Measurements from ENCODE around the gene CLIC4.
"Not testable (repeated sequence)": the region's sequence is repeated elsewhere in the genome, so short reads cannot be mapped to it uniquely, and the experiment has no call there.

The CLIC4 gene

DNA sequence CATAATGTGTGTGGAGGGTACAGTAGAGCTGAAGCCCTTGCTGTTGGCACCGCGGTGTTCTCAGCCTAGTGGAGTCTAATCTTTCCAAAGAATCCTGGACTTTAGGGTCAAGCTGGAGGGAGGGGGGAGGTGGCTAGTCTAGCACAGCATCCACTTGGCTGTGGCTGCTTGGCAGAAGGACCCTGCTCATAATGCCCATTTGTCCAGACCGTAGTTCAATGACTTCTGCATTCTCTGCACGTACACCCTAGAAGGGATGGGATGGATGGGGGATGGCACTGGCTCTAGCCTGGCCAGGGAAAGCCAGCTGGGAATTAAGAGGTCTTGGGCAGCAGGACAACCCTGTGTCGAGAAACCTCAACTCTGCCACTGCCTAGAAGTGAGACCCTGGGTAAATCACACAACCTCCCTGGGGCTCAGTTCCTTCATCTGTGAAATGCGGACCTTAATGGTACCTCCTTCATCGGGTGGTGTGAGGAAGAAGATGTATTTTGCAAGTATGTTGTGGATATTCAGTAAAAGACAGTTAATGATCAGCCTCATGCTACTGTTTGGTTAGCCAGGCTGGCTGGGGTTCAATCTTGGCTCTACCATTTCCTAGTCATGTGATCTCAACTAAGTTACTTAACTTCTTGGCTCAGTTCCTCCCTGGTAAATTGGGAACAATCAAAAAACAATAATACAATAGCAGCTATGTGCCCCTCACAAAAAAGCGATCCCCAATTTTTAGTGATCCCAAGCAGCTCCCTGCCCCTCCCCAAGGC lies 27.2 kb upstream of the CLIC4 start:
- no peak for DNase-seq (ENCODE audit: low read depth)

DNA sequence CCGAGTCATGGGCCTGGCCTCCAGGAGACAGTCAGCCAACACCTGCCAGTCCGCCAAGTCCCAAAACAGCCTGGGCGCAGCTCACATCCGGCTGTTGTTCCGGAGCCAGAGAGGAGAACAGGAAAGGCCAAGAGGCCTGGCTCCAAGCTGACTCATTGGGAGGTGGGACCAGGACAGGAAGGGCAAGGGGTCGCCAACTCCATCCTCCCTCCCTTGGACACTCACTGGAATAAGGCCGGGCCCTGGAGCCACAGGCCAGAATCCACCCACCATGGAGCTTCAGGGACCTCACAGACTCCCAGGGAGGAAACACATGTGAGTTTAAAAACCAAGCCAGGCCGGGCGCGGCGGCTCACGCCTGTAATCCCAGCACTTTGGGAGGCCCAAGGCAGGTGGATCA lies 25.1 kb upstream of the CLIC4 start:
- DNase-seq (ENCODE audit: low read depth), result no peak

DNA sequence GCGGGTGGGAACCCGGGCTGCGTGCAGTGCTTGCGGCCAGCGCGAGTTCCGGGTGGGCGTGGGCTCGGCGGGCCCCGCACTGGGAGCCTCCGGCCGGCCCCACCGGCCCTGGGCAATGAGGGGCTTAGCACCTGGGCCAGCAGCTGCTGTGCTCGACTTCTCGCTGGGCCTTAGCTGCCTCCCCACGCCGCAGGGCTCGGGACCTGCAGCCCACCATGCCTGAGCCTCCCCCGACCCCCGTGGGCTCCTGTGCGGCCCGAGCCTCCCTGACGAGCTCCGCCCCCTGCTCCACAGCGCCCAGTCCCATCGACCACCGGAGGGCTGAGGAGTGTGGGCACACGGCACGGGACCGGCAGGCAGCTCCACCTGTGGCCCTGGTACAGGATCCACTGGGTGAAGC lies 23.7 kb upstream of the CLIC4 start:
- DNase-seq (ENCODE audit: low read depth), result no peak

DNA sequence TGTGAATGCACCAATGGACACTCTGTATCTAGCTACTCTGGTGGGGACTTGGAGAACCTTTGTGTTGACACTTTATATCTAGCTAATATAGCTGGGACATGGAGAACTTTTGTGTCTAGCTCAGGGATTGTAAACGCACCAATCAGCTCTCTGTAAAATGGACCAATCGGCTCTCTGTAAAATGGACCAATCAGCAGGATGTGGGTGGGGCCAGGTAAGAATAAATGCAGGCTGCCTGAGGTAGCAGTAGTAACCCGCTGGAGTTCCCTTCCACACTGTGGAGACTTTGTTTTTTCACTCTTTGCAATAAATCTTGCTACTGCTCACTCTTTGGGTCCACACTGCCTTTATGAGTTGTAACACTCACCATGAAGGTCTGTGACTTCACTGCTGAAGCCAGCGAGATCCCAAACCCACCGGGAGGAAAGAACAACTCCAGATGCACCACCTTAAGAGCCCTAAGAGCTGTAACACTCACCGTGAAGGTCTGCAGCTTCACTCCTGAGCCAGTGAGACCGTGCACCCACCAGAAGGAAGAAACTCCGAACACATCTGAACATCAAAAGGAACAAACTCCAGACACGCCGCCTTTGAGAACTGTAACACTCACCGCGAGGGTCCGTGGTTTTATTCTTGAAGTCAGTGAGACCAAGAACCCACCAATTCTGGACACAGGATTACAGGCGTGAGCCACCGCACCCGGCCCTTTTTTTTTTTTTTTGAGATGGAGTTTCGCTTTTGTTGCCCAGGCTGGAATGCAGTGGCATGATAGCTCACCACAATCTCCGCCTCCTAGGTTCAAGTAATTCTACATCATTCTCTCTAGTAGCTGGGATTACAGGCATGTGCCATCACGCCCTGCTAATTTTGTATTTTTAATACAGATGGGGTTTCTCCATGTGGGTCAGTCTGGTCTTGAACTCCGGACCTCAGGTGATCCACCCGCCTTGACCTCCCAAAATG lies 22.9 kb upstream of the CLIC4 start:
- not testable (repeated sequence) for DNase-seq (ENCODE audit: low read depth)

DNA sequence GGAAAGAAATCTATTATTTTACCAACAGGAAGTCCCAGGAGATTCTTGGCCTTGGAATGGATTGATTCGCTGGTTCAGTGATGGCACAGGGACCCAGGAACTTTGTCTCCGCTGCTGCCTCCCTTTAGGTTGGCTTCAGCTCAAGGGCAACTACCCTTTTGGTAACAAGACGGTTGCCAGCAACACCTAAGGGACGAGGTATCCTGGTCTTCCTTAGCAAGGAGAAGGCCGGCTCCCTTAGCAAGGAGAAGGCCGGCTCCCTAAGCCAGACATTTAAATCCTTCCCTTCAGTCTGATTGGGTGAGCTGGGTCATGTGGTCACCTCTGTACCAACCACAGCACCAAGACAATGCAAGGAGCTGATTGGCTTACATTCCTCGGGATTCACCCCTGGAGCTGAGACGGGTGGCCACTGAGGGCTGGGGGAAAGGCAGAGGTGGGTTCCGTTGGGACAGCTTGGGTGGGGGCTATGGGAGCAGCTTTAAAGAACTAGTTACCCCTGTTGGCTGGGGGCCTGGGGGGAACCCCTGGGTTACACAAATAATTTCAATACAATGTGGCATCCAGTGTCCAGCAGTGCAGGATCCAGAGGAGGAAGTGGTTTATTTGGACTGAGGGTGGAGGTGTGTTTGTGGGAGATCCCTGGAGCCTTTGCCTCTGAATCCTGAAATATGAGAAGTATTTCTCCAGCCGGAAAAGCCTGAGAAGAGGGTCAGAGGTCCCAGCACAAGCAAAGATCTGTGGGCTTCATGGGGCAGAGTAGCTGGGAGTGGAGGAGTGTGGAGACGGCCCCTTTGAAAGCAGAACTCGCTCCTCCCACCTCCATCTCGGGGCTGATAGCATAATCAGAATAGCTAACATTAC lies 20.7 kb upstream of the CLIC4 start:
- DNase-seq (ENCODE audit: low read depth), result no peak

DNA sequence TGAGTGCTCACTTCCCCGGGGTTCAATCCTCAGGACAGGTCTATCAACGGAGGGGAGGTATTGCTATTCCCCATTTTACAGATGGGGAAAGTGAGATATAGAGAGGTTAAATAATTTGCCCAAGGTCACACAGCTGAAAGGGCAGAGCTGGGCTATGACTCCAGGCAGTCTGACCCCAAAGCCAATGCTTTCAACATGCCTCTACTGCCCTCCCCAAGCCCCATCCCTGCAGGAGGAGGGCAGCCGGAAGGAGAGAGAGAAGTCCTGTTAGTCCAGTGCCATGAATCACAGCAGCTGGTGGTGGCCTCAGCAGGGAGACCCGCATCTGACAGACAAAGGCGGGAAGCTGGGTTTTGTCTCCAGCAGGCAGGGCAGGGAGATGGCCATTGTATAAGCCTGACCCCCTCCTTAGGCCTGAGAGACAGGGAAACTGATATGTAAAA lies 20.0 kb upstream of the CLIC4 start:
- no peak for DNase-seq (ENCODE audit: low read depth)

DNA sequence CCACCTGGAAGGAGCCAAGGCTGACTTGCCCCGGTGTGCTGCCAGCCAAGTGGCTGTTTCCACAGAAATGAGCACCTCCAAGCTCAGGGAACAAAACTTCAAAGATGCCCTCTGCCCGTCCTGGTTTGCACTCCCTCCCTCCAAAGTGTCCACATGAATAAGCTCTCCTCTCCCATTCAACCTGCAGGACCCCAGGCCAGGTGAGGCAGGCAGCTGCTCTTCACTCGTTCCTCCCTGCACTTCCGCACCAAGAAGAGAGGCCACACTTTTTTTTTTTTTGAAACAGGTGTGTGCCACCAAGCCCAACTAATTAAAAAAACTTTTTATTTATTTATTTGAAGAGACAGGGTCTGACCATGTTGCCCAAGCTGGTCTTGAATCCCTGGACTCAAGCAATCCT lies 18.5 kb upstream of the CLIC4 start:
- no peak for DNase-seq (ENCODE audit: low read depth)

DNA sequence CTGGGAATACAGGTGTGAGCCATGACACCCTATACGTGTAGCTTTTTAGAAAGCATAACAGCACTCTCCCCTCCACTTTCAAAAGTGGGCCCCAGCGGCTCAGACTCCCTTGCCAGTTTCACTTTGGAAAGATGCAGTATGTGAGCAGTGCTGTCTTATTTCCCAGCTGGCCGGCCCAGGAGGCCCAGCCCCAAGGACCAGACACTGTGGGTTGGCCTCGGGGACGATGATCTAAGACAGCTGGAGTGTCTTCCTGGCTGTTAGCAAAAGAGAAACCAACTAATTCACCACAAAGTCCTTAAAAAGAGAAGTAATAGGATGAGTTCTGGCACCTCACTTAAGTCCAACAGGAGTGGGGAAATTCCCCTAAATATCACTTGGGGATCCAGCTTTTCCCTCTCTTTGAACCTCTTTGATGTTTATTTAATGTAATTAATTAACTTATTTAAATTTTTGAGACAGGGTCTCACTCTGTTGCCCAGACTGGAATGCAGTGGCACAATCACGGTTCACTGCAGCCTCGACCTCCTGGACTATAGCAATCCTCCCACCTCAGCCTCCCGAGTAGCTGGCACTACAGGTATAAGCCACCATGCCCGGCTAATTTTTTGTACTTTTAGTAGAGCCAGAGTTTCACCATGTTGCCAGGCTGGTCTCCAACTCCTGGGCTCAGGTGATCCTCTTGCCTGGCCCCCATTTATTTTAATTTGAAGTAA lies 17.6 kb upstream of the CLIC4 start:
- no peak for DNase-seq (ENCODE audit: low read depth)

DNA sequence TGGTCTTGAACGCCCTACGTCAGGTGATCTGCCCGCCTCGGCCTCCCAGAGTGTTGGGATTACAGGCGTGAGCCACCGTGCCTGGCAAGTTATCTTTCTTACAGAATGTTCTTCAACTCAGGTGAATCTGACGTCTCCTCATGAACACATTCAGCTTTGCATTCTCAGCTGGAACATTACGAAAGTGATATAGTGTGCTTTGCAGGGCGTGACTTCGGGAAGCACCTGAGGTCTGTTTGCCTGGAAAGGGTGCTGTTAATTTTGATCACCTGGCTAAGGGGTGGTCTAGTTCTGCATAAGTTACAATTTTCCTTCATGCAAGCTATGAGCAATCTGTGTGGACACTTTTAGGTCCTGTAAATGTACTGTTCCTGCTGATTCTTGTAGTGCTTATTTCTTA lies 16.3 kb upstream of the CLIC4 start:
- no peak for DNase-seq (ENCODE audit: low read depth)

DNA sequence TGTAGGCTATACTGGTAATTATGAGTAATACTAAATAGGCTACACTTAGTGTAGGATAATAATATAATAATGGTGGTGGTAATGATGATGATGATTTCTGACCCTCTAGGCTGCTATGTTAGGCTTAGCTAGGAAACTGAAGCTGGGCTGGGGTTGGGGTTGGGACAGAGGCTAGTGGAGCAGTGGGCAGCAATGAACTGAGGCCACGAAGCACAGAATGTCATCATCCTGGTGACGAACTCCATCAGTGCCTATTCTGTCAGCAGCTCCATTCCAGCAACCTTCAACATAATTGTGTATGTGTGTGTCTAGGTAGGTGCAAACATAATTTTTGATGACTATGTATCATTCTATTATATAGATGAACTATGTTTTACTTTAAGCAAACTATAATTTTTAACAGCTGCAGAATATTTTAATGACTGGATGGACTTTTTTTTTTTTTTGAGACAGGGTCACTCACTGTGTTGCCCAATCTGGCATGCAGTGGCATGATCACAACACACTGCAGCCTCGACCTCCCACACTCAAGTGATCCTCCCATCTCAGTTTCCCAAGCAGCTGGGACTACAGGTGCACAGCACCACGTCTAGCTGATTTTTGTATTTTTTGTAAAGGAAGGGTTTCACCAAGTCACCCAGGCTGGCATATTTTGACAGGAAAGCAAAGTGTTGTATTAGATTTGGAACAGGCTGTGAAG lies 12.9 kb upstream of the CLIC4 start:
- DNase-seq (ENCODE audit: low read depth), result no peak

DNA sequence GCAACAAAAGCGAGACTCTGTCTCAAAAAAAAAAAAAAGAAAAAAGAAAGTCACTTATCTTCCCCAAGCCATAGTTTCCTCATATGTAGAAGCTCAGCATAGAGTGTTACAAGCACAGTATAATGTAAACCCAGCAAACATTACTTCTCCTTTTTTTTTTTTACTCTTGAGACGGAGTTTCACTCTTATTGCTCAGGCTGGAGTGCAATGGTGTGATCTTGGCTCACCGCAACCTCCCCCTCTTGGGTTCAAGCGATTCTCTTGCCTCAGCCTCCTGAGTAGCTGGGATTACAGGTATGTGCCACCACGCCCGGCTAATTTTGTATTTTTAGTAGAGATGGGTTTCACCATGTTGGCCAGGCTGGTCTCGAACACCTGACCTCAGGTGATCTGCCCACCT lies 11.9 kb upstream of the CLIC4 start:
- DNase-seq (ENCODE audit: low read depth), result not testable (repeated sequence)

DNA sequence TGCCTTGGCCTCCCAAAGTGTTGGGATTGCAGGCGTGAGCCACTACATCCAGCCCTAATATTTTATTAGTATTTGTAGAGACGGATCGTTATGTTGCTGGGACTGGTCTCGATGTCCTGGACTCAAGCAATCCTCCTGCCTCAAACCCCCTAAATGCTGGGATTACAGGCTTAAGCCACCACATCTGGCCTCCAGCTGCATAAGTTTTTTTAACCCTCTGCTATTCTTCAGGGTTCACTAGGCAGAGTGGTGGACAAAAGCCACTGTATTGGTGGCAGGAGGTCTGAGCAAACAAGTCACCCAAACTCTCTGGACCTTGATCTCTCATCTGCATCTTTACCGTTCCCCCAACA lies 10.1 kb upstream of the CLIC4 start:
- DNase-seq (ENCODE audit: low read depth), result no peak

DNA sequence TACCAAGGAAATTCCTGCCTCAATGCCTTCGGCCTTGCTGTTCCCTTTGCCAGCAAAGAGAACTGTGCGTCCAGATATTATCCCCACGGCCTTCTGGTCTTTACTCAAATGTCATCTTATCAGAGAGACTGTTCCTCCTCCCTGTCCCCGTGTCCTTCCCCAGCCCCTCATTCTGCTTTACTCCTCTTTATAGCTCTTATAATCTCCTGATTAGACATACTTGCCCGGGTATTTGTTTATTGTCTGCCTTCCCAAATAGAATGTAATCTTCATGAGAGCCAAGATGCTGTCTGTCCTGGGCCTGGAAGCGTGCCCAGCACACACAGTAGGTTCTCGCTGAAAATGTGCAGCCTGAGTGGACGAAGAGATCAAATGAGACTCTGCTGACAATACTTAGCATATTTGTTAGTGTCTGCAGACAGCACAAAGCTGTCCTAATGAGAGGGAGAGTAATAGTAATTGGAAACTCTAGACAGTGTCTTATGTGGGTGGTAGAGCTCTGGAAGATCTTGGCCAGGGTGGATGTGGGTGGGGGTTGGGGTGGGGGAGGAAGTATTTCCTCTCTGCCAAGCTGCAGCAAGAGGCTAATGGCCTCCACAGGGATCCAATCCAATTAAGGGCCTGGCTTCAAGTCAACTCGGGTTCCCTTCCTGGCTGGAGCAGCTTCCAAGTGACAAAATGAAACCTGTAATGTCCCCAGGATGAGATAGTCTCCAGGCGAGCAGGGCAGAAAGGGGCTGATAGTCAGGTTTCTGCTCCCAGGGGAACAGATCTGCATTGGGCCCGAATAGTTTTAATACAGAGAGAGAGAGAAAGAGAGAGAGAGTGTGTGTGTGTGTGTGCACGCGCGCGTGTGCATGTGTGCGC lies 9.5 kb upstream of the CLIC4 start:
- no peak for DNase-seq (ENCODE audit: low read depth)

DNA sequence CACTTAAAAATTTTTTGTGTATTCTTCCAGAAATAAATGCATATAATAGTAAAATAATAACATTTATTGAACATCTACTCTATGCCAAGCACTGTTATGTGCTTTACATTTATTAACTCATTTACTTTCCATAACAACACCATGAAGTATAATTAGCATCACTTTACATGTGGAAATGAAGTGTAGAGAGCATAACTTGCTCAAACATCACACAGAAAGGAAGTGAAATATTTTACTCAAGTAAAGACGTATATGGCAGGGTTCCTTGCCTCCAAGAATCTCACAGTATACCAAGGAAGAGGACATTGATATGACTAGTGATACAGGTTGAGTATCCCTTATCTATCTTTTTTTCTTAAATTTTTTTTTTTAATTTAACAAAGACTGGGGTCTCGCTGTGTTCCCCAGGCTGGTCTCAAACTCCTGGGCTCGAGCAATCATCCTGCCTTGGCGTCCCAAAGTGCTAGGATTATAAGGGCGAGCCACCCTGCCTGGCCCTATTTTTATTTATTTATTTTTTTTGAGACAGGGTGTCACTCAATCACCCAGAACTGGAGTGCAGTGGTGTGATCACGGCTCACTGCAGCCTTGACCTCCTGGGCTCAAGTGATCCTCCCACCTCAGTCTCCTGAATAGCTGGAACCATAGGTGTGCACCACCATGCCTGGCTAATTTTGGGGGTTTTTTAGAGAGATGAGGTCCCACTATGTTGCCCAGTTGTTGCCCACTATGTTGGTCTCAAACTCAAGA lies 7.7 kb upstream of the CLIC4 start:
- DNase-seq (ENCODE audit: low read depth), result no peak

DNA sequence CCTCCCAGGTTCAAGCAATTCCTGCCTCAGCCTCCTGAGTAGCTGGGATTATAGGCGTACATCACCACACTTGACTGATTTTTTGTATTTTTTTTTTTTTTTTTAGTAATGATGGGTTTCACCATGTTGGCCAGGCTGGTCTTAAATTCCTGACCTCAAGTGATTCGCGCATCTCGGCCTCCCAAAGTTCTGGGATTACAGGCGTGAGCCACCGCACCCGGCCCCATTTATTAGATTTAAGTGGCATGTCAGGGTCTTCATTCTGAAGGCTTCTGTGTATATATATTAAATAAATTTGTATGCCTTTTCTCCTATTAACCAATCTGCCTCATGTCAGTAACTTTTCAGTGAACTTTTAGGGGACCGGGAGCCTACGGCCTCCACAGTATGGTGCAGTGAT lies 6.0 kb upstream of the CLIC4 start:
- DNase-seq (ENCODE audit: low read depth), result no peak

DNA sequence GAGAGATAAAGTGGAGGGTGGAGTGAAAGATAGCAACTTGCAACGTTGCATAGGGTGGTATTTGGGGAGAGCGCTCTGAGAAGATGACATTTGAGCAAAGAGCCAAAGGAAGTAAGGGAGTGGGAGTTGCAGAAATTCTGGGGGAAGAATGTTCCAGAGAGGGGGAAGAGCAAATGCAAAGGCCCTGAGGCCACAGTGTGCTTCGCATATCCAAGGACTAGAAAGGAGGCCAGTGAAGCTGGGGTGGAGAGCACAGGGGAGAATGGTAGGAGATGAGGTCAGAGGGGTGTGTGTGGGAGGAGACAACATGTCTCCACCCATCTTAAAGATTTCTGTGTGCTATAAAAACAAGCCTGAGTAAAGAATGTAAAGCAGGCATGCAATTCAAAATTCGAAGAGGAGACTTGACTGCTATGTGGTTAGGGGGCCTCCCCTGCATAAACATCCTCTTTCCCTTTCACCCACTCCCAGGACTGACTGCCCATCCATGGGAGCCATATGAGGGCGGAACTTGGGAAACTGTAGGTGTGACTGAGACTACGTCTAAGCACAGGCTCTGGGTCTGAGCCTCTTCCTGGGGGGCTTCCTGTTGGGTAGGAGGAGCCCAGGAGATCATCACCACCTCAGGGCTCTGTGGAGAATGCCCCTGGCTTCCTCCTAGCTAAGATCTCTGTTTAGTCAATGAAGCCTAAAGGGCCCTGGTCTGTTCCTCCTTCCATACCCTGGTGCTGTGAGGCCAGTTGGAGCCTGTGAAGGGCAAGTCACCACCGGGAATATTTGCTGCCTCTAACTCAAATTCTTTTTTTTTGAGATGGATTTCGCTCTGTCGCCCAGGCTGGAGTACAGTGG lies 2.9 kb upstream of the CLIC4 start:
- DNase-seq (ENCODE audit: low read depth), result no peak

DNA sequence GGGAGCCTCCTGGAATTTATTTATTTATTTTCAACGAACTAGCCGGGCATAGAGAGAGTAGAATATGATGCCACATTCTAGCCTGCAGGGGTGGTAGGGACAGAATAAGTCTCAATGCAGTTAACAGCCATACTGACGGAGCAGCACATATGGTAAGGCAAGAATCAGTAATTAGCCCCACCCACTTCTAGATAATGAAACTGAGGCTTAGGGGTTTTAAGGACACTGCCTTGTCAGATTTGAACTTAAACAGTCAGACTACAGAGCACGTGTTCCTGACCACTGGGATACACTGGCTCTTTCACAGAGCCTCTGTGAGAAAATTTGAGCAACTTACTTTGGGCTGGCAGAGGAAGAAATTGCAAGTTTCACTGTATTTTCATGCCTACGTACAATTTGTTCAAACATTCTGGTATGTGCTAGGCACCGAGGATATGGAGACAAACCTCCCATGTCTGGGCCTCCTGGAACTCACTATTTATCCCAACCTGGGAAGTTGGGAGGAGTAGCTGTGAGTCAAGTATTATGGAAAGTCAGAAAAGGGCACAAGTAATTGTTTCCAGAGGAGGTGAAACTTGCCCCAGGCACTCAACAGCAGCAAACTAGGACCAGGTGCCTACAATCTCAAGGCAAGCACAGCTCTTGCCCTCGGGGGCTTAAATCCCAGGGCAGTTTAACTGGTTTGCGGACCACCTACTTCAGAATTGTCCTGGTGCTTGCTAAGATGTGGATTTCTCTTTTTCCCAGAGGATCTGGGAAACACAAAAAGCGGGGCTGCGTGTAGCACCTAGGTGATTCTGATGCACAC lies 1.6 kb upstream of the CLIC4 start:
- DNase-seq (ENCODE audit: low read depth), result no peak

Measured in T follicular helper cell (primary cell).